ENCODE results near the gene KRTCAP2. TPM values are rescaled to one million over a fixed set of nuclear protein-coding genes. Genes with fewer than 3 reads are reported as not detected.

Gene KRTCAP2
- total RNA-seq, 2 experiments from 2014 or later, result 138 to 146 TPM

GRCh38 chr1:155179112-155180031, 6.3 kb upstream of the KRTCAP2 start:
- CTCF ChIA-PET, result interaction anchor here (0.8 to 8.5 kb wide), 5 partner anchors 11 to 28 kb away, joined by 3 to 201 read pairs (median 8); partner anchors contain the start of genes MTX1 and THBS3
- H3K9me3 Mint-ChIP-seq, result no peaks in the 10 kb centered on the region
- POLR2A ChIA-PET, result interaction anchor here (7.5 kb wide), 1 partner anchor 14 kb away, joined by 70 read pairs; no protein-coding TSS in a partner anchor
- H3K27ac Mint-ChIP-seq, result no peak overlapping the region
- no peak for DNase-seq
- no peaks in the 10 kb centered on the region for H3K27me3 Mint-ChIP-seq
- peaks cover 24% of the 10 kb centered on the region for H3K4me1 Mint-ChIP-seq (ENCODE audit: low read depth)
- intact Hi-C loops (cut with micrococcal nuclease), result no loop called here
- H3K36me3 Mint-ChIP-seq, result peaks cover 13% of the 10 kb centered on the region
- H3K4me3 Mint-ChIP-seq, result no peak overlapping the region

GRCh38 chr1:155178441-155179111, 5.5 kb upstream of the KRTCAP2 start:
- no peak overlapping the region for H3K4me3 Mint-ChIP-seq
- no peaks in the 10 kb centered on the region for H3K9me3 Mint-ChIP-seq
- no peak overlapping the region for H3K27ac Mint-ChIP-seq
- intact Hi-C loops (cut with micrococcal nuclease), result no loop called here
- ChIA-PET POLR2A (interaction anchor here (7.5 kb wide), 1 partner anchor 15 kb away, joined by 70 read pairs; no protein-coding TSS in a partner anchor), CTCF (interaction anchor here (1.4 to 8.5 kb wide), 5 partner anchors 10 to 145 kb away, joined by 3 to 201 read pairs (median 7); partner anchors contain the start of genes MTX1 and THBS3)
- peaks cover 28% of the 10 kb centered on the region for H3K4me1 Mint-ChIP-seq (ENCODE audit: low read depth)
- no peaks in the 10 kb centered on the region for H3K27me3 Mint-ChIP-seq
- no peak for DNase-seq
- H3K36me3 Mint-ChIP-seq, result peaks cover 13% of the 10 kb centered on the region

- POLR2A ChIA-PET, result interaction anchor here (7.5 kb wide), 1 partner anchor 15 kb away, joined by 70 read pairs; no protein-coding TSS in a partner anchor
- Mint-ChIP-seq H3K27me3 (no peaks in the 10 kb centered on the region), H3K4me1 (ENCODE audit: low read depth) (peaks cover 34% of the 10 kb centered on the region), H3K36me3 (peaks cover 16% of the 10 kb centered on the region), H3K4me3 (no peak overlapping the region), H3K27ac (no peak overlapping the region), H3K9me3 (no peaks in the 10 kb centered on the region)
- no peak for DNase-seq
- intact Hi-C loops (cut with micrococcal nuclease), result no loop called here
- CTCF ChIA-PET, result interaction anchor here (0.5 to 8.5 kb wide), 13 partner anchors 8 to 403 kb away, joined by 3 to 201 read pairs (median 5); partner anchors contain the start of genes MTX1 and THBS3
These were observed 4.8 kb upstream of the KRTCAP2 start for GRCh38 chr1:155177918-155178281.

GRCh38 chr1:155177192-155177917, 4.3 kb upstream of the KRTCAP2 start:
- H3K4me1 Mint-ChIP-seq (ENCODE audit: low read depth), result peaks cover 35% of the 10 kb centered on the region
- POLR2A ChIA-PET, result interaction anchor here (7.5 kb wide), 1 partner anchor 16 kb away, joined by 70 read pairs; no protein-coding TSS in a partner anchor
- H3K27me3 Mint-ChIP-seq, result no peaks in the 10 kb centered on the region
- no peaks in the 10 kb centered on the region for H3K9me3 Mint-ChIP-seq
- peaks cover 16% of the 10 kb centered on the region for H3K36me3 Mint-ChIP-seq
- intact Hi-C loops (cut with micrococcal nuclease), result no loop called here
- no peak overlapping the region for H3K27ac Mint-ChIP-seq
- no peak overlapping the region for H3K4me3 Mint-ChIP-seq
- no peak for DNase-seq
- CTCF ChIA-PET, result interaction anchor here (0.5 to 8.5 kb wide), 16 partner anchors 8 to 698 kb away, joined by 3 to 201 read pairs (median 4); partner anchors contain the start of genes MTX1 and THBS3

GRCh38 chr1:155176544-155177071, 3.5 kb upstream of the KRTCAP2 start:
- peak; percentile 90 for DNase-seq
- Mint-ChIP-seq H3K27ac (no peak overlapping the region), H3K4me1 (ENCODE audit: low read depth) (peaks cover 42% of the 10 kb centered on the region), H3K4me3 (peak overlapping the region; percentile 3), H3K27me3 (no peaks in the 10 kb centered on the region), H3K9me3 (no peaks in the 10 kb centered on the region), H3K36me3 (peaks cover 20% of the 10 kb centered on the region)
- ChIA-PET POLR2A (interaction anchor here (3.1 to 7.5 kb wide), 2 partner anchors 17 to 50 kb away, joined by 12 to 70 read pairs; no protein-coding TSS in a partner anchor), CTCF (interaction anchor here (0.6 to 8.5 kb wide), 19 partner anchors 8 to 697 kb away, joined by 3 to 201 read pairs (median 5); partner anchors contain the start of genes MTX1, PMVK, SLC50A1 and THBS3)
- intact Hi-C loops (cut with micrococcal nuclease), result loop anchor here (1.0 kb wide), 1 partner anchor 50 kb away; no protein-coding TSS in a partner anchor

GRCh38 chr1:155175927-155176371, 2.8 kb upstream of the KRTCAP2 start:
- peaks cover 20% of the 10 kb centered on the region for H3K36me3 Mint-ChIP-seq
- intact Hi-C loops (cut with micrococcal nuclease), result loop anchor here (1.0 kb wide), 1 partner anchor 50 kb away; no protein-coding TSS in a partner anchor
- CTCF ChIA-PET, result interaction anchor here (0.9 to 8.5 kb wide), 14 partner anchors 8 to 239 kb away, joined by 3 to 201 read pairs (median 6); partner anchors contain the start of genes MTX1, PMVK, SLC50A1 and THBS3
- H3K4me3 Mint-ChIP-seq, result no peak overlapping the region
- no peak overlapping the region for H3K27ac Mint-ChIP-seq
- H3K27me3 Mint-ChIP-seq, result no peaks in the 10 kb centered on the region
- H3K9me3 Mint-ChIP-seq, result no peaks in the 10 kb centered on the region
- DNase-seq, result peak; percentile 47
- H3K4me1 Mint-ChIP-seq (ENCODE audit: low read depth), result peaks cover 44% of the 10 kb centered on the region
- POLR2A ChIA-PET, result interaction anchor here (1.5 to 7.5 kb wide), 4 partner anchors 9 to 91 kb away, joined by 5 to 70 read pairs (median 13); no protein-coding TSS in a partner anchor

- no peak for DNase-seq
- Mint-ChIP-seq H3K4me1 (ENCODE audit: low read depth) (peaks cover 46% of the 10 kb centered on the region), H3K27ac (peak overlapping the region; percentile 28), H3K4me3 (peak overlapping the region; percentile 93), H3K9me3 (no peaks in the 10 kb centered on the region), H3K27me3 (no peaks in the 10 kb centered on the region), H3K36me3 (peaks cover 20% of the 10 kb centered on the region)
- CTCF ChIA-PET, result interaction anchor here (0.9 to 8.5 kb wide), 15 partner anchors 8 to 841 kb away, joined by 3 to 201 read pairs (median 6); partner anchors contain the start of genes MTX1, PMVK, SLC50A1 and THBS3
- POLR2A ChIA-PET, result interaction anchor here (1.5 to 7.5 kb wide), 5 partner anchors 9 to 90 kb away, joined by 5 to 70 read pairs (median 12); a partner anchor contains a TSS
- intact Hi-C loops (cut with micrococcal nuclease), result no loop called here
These were observed 2.3 kb upstream of the KRTCAP2 start for GRCh38 chr1:155175281-155175926.

GRCh38 chr1:155174324-155175280, 1.5 kb upstream of the KRTCAP2 start:
- ChIA-PET POLR2A (interaction anchor here (1.5 to 7.5 kb wide), 6 partner anchors 10 to 89 kb away, joined by 5 to 70 read pairs (median 9); partner anchors contain the start of gene THBS3), CTCF (interaction anchor here (1.2 to 8.5 kb wide), 13 partner anchors 8 to 840 kb away, joined by 3 to 201 read pairs (median 7); partner anchors contain the start of genes MTX1, SLC50A1 and THBS3)
- intact Hi-C loops (cut with micrococcal nuclease), result loop anchor here (5.0 kb wide), 3 partner anchors 33 to 172 kb away; partner anchors contain the start of genes MTX1, THBS3 and ZBTB7B
- peaks cover 47% of the 10 kb centered on the region for H3K4me1 Mint-ChIP-seq (ENCODE audit: low read depth)
- H3K27me3 Mint-ChIP-seq, result no peaks in the 10 kb centered on the region
- H3K36me3 Mint-ChIP-seq, result peaks cover 23% of the 10 kb centered on the region
- peak overlapping the region; percentile 96 for H3K27ac Mint-ChIP-seq
- H3K9me3 Mint-ChIP-seq, result no peaks in the 10 kb centered on the region
- DNase-seq, result peak; percentile 71
- peak overlapping the region; percentile 93 for H3K4me3 Mint-ChIP-seq
